GM21360 (cell line): ENCODE data around the gene GABRR2.
"Not testable (repeated sequence)": the region's sequence is repeated elsewhere in the genome, so short reads cannot be mapped to it uniquely, and the experiment has no call there.

Source experiments
- ATAC-seq: cut with Tn5 transposase; IDR thresholded peaks from one replicate; pipeline ENCODE4 v1.9.1; 2021; ENCODE audit warnings: mild to moderate bottlenecking, moderate library complexity; ENCODE audit not compliant: unreplicated experiment

GABRR2 gene

DNA sequence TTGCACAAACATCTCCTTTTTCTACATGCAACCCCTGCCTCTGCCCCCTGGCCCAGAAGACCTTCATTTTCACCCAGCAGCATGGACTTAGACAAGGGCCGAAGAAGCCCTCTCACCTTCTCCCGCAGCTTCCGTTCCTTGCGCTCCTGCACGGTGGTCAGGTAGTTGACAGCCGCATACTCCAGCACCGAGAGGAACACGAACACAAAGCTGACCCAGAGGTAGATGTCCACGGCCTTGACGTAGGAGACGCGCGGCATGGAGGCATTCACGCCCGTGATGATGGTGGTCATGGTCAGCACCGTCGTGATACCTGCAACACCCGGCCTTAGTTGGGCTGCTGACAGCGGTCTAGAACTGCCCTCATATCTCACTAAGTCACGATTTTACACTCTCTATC is 50.8 kb downstream of the GABRR2 start:
- no peak for ATAC-seq

DNA sequence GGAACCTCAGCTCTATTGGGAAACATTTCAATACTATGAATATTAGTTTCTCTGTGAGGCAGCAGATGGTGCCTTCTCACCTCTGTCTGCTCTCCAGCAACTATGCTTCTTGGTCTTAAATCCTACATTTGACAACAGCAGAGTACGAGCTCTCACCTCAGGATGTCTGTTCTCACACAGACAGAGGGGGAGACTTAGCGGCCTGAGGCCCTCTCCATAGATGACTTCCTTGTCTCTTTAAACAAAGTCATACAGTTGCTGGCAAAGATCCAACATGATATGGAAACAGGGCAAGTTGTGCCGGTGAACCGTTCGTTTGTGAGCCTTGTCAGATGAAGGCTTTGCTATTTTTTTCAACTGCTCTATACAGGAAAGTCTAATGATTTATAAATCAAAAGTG is 54.3 kb downstream of the GABRR2 start:
- ATAC-seq: no peak

DNA sequence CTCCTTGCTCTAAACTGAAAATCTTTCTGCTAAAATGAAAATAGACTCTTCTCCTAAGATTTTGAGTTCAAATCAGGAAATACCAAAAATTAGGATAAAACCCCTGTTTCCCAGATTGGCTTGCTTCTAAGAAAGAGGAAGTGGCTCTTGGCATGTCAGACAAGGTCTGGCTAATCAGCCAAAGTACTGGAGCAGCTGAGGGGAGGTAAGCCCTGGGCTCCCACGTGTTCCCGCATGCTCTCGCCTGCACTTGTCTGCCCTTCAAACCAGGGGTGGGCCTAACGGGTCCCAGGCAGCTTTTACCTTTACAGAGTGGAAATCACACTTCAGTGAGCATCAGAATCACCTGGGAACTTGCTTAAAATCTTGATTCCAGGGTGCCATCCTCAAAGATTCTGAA is 54.8 kb downstream of the GABRR2 start:
- ATAC-seq: peak; percentile 58

DNA sequence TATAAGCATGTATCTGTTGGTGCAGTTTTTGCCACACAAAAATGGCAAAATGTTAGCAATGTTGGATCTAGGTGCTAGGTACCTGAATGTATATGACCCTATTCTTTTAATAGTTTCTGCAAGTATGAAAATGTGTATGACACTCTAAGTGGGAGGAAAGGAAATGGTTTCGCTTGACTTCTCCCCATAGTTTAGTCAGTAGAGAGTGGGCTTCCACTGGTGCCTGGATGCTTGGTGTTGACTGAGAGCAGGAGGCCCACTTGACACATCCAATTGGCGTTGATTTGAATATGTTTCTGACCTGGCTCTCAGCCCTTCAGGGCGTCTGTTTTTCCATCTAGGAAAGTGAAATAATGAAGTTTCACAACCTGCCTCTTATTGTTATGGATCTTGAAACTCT is 56.2 kb downstream of the GABRR2 start:
- ATAC-seq: peak; percentile 49

DNA sequence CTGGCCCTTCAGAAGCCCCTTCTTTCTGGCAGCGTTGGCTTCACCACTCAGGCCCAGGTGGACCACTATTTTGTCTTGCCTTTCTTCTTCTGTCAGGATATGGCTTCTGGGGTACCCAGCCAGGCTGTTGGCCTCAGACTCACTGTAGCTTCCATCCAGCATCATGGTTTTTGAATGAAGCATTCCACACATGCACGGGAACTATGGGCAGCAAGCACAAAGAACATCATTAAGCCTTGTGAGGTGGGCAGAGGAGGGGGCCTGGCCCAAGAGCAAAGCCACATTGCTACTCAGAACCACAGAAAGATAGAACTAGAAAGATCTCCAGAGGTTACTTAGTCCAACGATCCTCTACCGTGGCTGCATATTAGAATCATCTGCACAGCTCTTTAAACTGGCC is 57.3 kb downstream of the GABRR2 start:
- ATAC-seq: no peak

DNA sequence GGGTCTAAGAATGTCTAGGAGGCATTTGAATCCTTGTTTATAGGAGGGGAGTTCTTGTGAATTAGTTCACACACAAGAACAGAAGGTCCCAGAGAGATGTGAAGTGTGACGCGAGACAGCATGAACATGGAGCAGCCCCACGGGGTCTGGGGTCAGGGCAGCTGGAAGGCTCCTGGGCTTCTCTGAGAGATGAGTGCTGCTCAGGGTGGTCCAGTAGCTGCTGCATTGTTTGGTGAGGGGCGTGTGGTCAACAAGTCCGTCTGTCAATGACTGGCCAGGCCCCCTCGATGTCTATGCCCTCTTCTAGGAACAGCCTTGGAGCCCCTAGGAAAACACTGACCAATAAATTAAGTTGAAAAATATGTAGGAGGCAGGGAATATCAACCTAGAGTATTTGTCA is 57.8 kb downstream of the GABRR2 start:
- no peak for ATAC-seq

DNA sequence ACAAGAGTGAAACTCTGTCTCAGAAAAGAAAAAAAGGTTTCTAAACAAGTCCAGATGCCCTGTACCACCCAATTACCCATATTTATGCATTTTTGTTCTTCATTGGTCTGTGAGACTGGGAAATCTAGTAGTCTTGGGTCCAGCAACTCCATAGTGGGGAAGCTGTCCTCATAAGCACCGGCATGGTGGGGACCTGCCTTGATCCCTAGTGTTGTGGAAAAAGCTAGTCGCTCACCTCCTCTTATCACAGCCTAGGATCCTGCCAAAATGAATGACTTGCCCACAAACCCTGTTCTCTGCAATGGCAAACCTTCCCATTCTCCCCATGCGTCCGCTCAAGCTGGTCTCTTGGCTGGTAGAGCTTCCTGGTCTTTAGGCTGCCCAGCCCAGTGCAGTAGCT is 59.7 kb downstream of the GABRR2 start:
- ATAC-seq: no peak

DNA sequence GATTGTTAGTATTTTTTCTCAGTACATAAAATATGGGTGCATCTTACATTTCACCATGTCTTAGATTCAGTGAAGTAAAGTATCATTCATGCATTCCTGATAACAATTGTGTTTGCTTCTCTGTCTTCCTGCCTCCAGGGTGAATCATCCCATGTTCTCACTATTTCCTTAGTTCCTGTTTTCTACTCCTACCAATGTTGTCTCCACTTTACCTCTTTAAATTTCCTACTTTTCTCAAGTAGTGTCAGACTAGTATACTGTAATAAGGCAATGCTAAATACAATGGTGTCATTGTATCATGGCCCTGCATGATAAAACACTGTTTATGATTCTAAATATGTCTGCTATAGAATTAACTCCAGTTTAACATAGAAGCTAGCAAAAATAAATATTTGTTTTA is 60.5 kb downstream of the GABRR2 start:
- no peak for ATAC-seq

DNA sequence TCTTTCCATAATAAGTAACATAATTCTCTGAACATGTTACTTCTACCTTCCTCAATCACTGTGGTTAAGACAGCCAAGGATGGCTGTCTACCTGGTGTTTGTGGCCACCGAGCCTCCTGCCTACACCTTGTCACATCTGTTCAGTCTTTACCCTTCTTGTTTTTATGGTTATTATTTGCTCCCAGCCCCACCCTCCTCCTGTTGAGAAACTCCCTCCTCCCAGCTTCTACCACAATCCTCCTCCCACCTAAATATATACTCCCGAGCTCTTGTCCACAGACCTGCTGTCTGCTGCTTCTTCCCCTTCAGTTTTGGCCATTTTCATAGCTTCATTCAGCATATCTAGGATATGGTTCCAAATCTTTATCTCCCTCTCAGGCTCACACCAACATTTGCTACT is 62.2 kb downstream of the GABRR2 start:
- ATAC-seq: no peak

DNA sequence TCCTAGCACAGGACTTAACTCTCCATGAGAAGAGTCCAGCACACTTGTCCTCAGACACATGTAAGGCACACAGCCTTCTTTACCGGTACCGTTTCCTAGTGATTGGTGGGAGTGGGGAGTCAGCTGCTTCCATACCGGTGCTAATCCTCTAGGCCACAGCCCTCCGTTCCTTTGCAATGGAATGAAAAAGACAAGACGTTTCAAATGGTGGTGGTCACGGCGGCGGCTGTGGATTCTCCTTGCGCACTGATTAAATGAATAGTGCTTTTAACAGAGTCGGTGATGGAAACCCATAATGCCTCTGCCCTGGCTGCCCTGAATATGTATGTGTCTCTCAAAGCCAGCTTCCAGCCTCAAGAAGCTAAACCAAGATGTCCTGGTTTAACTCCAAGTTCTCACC is 63.1 kb downstream of the GABRR2 start:
- no peak for ATAC-seq

DNA sequence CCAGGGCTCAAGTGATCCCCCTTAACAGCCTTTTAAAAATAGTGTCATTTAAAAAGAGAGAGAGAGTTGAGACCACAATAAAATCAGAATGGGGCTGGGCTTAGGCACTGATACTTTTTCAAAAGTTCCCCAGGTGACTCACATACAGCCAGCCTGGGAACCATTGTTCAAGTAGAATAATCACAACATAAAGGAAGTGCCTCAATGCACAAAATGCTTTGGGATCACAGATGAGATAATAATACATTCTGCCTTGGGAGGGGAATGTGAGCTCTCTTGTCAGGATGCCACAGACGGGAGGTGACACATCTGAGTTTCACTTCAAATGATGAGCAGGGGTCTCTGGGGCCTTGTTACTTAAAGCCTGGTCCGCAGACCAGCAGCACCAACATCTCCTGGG is 63.9 kb downstream of the GABRR2 start:
- ATAC-seq: no peak

DNA sequence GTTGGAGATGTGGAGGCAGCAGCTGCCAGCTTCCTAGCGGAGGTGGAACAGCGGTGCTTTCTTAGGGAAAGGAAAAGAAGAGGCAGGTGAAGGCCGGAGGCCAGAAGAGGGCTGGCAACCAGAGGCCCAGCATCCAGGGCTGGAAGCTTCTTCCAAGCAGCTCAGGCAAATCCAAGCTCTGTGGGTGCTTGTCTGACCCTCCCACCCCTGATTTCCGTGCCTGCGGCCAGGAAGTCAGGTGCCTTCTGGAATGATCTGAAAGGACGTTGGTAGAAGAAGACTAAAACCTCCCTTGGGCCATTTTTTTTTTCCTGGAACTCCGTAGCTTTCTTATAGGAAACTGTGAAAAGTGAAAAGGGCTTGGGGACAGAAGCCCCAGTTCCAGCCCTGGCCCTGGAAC is 64.9 kb downstream of the GABRR2 start:
- ATAC-seq: no peak

DNA sequence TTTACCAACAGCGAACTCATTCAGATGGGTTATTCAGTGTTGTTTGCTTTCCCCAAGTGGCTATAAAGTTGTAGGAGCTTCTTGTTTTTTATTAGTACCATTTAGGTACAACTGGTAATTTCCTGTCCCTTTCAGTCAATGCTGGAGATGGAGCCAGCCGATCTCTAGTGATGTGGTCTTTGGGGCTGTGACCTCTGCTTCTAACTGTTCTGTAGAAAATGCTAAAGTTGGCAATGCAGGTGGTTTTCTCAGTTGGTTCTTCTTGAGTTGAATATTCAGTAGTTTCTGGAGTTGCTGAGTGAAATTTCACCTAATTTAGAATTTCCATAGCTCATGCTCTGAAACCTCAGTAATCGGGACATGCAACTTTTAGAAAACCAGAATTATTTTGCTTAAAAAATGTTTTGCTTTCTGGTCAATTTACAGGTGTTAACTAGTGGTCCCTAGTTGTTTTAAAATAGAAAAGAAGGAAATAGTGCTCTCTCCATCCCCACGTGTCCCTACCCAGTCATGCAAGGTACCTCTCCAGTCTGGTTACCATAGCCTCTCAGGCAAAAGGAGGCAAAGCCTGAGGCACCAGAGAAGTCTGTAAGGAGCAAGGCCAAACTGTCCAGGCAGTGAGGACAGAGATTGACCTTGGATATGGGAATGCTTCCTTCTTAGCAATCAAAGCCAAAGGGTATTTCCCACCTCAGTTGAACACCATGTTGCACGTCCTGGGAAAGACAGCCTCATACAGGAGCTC is 70.7 kb downstream of the GABRR2 start:
- ATAC-seq: no peak

DNA sequence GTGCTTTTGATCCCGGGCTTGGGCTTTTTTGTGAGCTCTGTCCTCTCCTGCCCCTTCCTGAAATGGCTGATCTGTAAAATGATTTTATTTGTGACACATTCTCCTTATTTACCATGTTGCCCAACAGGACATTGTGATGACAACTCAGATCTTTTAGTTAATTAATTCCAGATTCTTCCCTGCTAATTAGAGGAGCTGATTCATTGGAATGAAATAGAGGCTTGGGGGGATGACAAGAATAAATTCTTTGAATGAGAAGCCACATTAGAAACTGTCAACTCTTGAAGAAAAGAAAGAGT is 71.8 kb downstream of the GABRR2 start:
- no peak for ATAC-seq

DNA sequence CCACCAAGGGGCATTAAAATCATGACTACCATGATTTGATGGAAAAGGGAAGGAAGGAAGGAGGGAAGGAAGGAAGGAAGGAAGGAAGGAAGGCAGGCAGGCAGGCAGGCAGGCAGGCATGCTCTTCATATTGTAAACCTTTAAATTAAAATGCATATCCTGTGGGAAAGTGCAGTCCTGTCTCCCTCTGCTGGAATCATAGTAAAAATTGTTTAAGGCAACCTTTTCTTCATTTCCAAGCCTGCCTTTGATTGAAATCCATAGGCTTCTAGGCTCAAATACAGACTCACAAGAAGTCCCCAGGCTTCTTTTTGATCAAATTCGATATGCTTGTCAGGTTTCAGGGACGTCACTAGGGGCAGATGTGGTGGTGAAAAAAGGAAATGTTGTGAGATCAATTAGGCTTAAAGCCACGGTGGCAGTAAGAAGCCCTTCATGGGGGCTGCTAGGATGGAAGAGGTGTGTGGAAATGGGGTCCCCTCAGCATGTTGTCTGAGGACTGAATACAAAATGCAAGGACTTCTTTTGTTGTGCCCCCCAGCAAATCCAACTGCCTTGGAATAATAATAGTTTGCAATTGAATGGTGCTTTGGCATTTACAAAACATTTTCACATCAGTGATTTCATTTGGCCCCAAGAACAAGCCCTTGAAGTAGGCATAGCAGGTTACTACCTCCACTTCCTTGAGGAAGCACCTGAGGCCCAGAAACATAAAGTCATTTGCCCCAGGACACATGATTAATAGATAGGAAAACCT is 72.3 kb downstream of the GABRR2 start:
- ATAC-seq: no peak

DNA sequence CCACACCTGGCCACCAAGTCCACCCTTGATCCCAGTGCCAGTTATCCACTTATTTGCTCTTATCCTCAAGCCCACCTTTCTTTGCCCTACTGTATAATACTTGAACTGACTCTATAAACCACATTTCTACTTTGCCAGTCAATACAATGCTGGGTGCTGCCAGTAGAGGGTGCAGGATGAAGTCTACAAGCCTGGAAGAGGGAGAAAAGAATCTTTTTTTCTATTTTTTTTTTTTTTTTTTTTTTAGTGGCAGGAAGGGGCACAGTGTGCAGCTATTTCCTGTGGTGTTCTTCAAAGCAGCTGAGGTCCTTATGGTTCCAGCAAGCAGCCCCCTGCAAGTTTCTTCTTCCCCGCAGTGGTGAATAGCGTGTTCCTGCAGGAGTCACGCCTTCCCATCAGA is 75.8 kb downstream of the GABRR2 start:
- ATAC-seq: no peak

DNA sequence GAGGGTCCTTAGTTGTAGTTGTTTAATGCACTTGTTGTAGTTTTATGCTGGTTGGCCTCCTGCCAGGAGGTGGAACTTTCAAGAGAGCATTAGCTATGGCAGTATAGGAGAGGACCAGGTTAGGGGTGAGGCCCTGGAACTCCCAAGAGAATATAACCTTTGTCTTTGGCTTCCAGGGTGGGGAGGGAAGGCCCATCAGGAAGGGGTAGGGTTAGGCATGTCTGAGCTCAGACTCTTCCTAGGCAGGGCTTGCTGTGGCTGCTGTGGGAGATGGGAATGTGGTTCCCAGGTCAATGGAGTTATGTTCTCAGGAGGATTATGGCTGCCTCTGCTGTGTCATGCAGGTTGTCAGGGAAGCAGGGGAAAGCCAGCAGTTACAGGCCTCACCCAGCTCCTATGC is 77.9 kb downstream of the GABRR2 start:
- no peak for ATAC-seq

DNA sequence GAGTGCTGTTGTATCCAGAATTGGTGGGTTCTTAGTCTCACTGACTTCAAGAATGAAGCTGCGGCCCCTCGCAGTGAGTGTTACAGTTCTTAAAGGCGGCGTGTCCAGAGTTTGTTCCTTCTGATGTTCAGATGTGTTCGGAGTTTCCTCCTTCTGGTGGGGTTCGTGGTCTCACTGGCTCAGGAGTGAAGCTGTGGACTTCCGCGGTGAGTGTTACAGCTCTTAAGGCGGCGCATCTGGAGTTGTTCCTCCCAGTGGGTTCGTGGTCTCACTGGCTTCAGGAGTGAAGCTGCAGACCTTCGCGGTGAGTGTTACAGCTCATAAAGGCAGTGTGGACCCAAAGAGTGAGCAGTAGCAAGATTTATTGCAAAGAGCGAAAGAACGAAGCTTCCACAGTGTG is 81.5 kb downstream of the GABRR2 start:
- ATAC-seq: not testable (repeated sequence)

DNA sequence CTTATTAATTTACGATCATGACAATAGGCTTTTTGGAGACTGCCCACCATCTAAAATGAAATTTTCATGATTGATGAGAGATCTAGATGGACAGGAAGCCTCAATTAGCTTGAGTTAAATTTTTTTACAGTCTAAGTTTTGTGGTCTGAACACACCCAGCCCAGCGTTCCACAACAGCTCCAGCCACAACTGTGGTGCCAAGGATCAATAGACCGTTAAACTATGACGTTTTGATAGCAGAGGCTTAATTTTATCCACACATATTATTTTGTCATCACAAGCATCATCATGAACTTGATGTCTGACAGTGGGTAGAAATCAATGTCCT is 92.4 kb downstream of the GABRR2 start:
- ATAC-seq: no peak

DNA sequence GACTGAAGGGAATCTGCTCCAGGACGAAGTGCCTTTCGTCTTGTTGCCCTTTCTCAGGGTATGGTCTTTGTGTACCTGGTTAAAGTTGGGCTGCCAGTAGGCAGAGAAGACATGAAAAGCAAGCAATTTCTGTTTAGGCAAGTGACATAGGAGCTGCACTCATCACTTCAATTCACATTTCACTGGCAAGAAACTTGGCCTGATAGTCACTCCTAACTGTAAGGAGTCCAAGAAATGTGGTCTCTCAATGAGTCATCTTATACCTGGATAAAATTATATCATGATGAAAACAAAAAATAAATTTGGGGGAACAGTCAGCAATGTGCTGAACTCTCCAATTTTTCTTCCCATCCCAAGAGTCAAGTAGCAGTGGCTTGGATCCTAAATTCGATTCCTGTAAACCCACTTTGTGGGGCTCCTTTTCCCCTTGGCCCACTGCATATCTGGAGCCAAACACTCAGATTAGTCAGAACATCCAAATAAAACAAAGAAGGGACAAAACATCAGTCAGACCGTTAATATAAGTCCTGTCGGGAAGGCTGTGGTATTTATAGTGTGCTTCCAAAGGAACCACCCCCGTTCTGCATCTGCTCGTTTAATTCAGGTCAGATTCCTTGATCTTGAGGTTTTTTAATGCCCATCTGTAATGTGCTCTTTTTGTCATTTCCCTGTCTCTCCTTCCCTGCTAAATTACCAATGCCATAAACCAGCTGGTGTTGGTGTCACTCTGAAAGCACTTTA is 93.0 kb downstream of the GABRR2 start:
- ATAC-seq: no peak

DNA sequence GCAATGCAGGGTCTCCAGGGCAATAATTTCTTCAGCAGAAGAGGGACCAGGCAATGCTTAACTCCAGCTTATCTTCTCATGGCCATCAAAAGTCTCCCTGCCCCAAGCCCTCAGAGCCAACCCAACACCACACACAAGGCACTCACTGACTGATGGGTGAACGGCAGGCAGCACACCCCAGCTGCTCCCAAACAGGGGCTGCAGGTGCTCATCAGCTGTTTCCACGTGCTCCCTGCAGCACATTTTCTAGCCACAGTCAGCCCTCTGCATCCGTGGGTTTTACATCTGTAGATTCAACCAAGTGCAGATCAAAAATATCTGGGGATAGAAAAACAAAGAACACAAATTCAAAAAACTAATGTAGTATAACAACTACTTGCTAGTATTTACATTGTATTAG is 94.0 kb downstream of the GABRR2 start:
- ATAC-seq: no peak

DNA sequence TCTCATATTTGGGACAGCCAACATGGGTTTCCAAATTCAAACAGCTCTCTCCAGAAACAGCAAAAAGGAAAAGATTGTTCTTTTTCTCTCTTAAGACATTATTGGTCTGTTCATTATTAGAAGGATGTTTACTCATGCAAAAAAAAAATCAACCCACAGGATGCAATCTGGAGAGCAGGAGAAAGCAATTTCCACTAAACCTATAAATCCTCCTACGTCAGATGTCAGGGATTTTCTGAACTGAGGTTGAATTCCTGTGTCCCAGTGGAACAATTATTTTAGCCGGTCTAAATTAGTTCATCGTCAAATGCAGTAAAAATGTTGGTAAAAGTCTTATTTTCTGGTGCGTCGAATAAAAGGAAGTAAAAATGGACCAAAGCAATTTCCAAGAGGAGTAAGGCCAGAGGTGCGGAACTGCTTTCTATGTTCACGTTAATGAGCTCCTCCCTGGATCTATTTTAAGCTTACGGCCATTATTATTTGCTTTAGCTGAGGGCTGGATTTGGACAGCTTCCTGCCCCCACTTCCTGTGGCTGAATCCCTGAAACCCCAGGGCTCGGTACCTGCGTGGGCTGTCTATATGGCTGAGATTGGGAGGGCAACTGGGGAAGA is 97.7 kb downstream of the GABRR2 start, which contains the start of gene GABRR1:
TSS of gene GABRR1 (minus strand) at position 60 of the 612 bp plus-strand sequence. CDS start at position 24, 36 bp downstream.
- ATAC-seq: no peak
